T-helper 2 cell treated with Interferon-gamma antibody and Interleukin-4, amounts not matched to agents 5 μg/mL and 100 μg/mL, for 36 hours (primary cell): ENCODE results near the gene C1orf226.
"Not testable (repeated sequence)": the region's sequence is repeated elsewhere in the genome, so short reads cannot be mapped to it uniquely, and the experiment has no call there.

ENCODE experiments used
- DNase-seq: peaks from one replicate; pipeline ENCODE4 v3.0.0; 2021; ENCODE audit warnings: low spot score
- H3K27ac Mint-ChIP-seq: one replicate; pipeline ENCODE4 v1.8.0; 2021; ENCODE audit warnings: mild to moderate bottlenecking, mixed read lengths
- H3K27me3 Mint-ChIP-seq: one replicate; pipeline ENCODE4 v1.8.0; 2021; ENCODE audit warnings: low read depth, mixed read lengths
- H3K36me3 Mint-ChIP-seq: one replicate; pipeline ENCODE4 v1.8.0; 2021; ENCODE audit warnings: low read depth, mixed read lengths
- H3K4me1 Mint-ChIP-seq: one replicate; pipeline ENCODE4 v1.8.0; 2021; ENCODE audit warnings: low read depth, mixed read lengths
- H3K4me3 Mint-ChIP-seq: one replicate; pipeline ENCODE4 v1.8.0; 2022; ENCODE audit warnings: mild to moderate bottlenecking, moderate library complexity, mixed read lengths
- H3K9me3 Mint-ChIP-seq: one replicate; pipeline ENCODE4 v1.8.0; 2021; ENCODE audit warnings: mixed read lengths

Gene C1orf226

GRCh38 chr1:162419450-162419931, 38.0 kb downstream of the C1orf226 start:
- H3K9me3 Mint-ChIP-seq, DNase-seq, H3K4me1 Mint-ChIP-seq, H3K4me3 Mint-ChIP-seq, H3K27ac Mint-ChIP-seq, H3K36me3 Mint-ChIP-seq, H3K27me3 Mint-ChIP-seq: not testable (repeated sequence)

- peaks cover 2% of the 10 kb centered on the region for H3K27me3 Mint-ChIP-seq
Observed at GRCh38 chr1:162420120-162420519, 38.6 kb downstream of the C1orf226 start.

GRCh38 chr1:162421258-162422164, 40.0 kb downstream of the C1orf226 start:
- no peaks in the 10 kb centered on the region for H3K9me3 Mint-ChIP-seq
- peaks cover 5% of the 10 kb centered on the region for H3K27me3 Mint-ChIP-seq
- no peak overlapping the region for H3K27ac Mint-ChIP-seq
- no peak overlapping the region for H3K4me3 Mint-ChIP-seq
- no peaks in the 10 kb centered on the region for H3K36me3 Mint-ChIP-seq
- H3K4me1 Mint-ChIP-seq = peaks cover 4% of the 10 kb centered on the region
- no peak for DNase-seq

More at GRCh38 chr1:162420120-162420519, 38.6 kb downstream of the C1orf226 start:
- H3K9me3 Mint-ChIP-seq = no peaks in the 10 kb centered on the region
- no peak overlapping the region for H3K4me3 Mint-ChIP-seq
- H3K36me3 Mint-ChIP-seq = no peaks in the 10 kb centered on the region
- DNase-seq = no peak
- H3K4me1 Mint-ChIP-seq = peaks cover 4% of the 10 kb centered on the region
- no peak overlapping the region for H3K27ac Mint-ChIP-seq

GRCh38 chr1:162422662-162423375, 41.3 kb downstream of the C1orf226 start:
- no peak overlapping the region for H3K4me3 Mint-ChIP-seq
- DNase-seq = no peak

GRCh38 chr1:162430583-162430982, 49.1 kb downstream of the C1orf226 start:
- no peak overlapping the region for H3K27ac Mint-ChIP-seq
- no peaks in the 10 kb centered on the region for H3K36me3 Mint-ChIP-seq
- DNase-seq = no peak
- no peaks in the 10 kb centered on the region for H3K9me3 Mint-ChIP-seq
- no peaks in the 10 kb centered on the region for H3K4me1 Mint-ChIP-seq
- no peak overlapping the region for H3K4me3 Mint-ChIP-seq
- peaks cover 3% of the 10 kb centered on the region for H3K27me3 Mint-ChIP-seq

More at GRCh38 chr1:162422662-162423375, 41.3 kb downstream of the C1orf226 start:
- H3K27me3 Mint-ChIP-seq = peaks cover 5% of the 10 kb centered on the region
- H3K36me3 Mint-ChIP-seq = no peaks in the 10 kb centered on the region
- H3K4me1 Mint-ChIP-seq = peaks cover 4% of the 10 kb centered on the region
- no peak overlapping the region for H3K27ac Mint-ChIP-seq
- H3K9me3 Mint-ChIP-seq = no peaks in the 10 kb centered on the region

GRCh38 chr1:162432977-162433713, 51.6 kb downstream of the C1orf226 start:
- H3K27me3 Mint-ChIP-seq, H3K36me3 Mint-ChIP-seq, H3K9me3 Mint-ChIP-seq, H3K4me3 Mint-ChIP-seq, H3K27ac Mint-ChIP-seq, DNase-seq, H3K4me1 Mint-ChIP-seq: not testable (repeated sequence)
